ENCODE measurements around the gene TEC.

DNA sequence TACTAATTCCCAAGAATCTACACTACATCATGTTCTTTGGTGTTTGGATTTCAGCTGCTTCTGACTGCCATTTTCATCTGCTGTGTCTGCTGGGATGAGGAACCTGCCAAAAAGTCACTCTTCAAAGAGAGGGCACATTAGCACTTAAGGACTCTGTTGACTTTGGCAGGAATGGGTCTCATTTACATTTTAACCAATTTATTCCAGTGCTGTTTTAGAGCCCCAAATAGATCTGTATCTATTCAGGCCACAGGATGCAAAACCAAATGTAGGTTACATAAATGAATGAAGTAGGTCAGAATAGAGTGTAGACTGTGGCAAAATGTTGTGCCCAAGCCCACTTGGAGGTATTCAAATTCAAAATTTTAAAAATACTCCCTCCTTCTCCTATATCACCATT is 150.0 kb downstream of the TEC start:
- TF ChIP-seq EP300 (IDR thresholded peaks at IDR 0.05; ENCODE audit: borderline replicate concordance in 1 of 2, low read depth in 2 of 2, low read length in 2 of 2) = no peak
- TF ChIP-seq CREB1 (IDR thresholded peaks at IDR 0.05) = no peak
- TF ChIP-seq HDAC2 (IDR thresholded peaks at IDR 0.05; ENCODE audit: borderline replicate concordance in 1 of 2, low read depth in 2 of 2, low read length in 2 of 2) = no peak

Data from H1 (cell line).